TTC549 (cell line): ENCODE measurements around the gene SLC9A5.

Experiments used
- FAIRE-seq: peaks from 2 replicates; lab custom pipeline; 2012; peaks lifted over from hg19 to GRCh38; lab: Jason Lieb, UNC

Gene SLC9A5

DNA sequence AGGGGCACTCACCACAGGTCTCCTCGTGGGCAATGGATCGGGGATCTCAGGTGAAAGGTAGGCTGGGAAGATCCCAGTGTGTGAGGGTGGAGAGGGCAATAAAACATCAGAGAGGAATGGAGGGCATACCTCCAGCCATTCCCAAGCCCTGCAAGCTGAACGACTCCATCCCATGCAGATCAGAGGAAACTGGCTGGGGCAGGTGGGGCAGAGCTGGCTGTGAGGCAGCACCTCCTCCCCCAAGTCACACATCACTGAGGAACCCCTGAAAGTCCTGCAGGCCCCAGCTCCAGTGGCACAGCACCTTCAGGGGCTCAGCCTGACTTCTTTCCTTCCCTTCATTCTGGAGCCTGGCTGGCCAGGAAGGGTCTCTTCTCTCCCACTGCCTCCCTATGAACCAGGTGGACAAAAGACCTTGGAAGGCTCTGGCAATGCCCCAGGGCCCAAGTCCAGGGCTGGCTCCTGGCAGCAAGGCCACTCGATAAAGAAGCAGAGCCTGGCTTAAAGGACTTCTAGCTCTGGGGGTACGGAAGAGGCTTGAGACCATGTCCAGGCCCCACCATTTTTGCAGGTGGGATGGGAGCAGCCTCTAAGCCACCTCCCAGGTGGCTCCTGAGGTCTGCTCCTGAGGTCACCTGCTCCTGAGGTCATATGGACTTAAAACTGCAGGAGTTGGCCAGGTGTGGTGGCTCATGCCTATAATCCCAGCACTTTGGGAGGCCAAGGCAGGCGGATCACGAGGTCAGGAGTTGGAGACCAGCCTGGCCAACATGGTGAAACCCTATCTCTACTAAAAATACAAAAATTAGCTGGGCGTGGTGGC lies 35.4 kb upstream of the SLC9A5 start:
- no peak for FAIRE-seq

DNA sequence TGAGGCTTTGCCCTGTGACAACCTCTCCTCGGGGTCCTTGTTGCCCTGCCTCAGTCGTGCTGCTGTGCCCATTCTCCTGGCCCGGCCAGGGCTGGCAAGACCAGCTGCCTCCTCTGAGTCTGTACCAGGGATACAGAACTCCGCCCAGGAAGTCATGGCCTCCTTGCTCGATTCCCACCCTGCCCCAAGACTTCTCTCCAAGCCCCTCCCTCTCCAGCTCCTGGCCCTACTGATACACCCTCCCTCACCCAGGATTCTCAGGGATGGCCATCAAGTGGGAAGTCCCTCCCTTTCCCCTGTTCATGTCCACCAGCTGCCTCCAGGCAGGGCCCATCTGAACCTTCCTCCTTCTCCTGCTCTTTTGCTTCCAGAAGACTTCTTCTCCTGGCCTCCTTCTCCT lies 33.1 kb upstream of the SLC9A5 start:
- FAIRE-seq: no peak

DNA sequence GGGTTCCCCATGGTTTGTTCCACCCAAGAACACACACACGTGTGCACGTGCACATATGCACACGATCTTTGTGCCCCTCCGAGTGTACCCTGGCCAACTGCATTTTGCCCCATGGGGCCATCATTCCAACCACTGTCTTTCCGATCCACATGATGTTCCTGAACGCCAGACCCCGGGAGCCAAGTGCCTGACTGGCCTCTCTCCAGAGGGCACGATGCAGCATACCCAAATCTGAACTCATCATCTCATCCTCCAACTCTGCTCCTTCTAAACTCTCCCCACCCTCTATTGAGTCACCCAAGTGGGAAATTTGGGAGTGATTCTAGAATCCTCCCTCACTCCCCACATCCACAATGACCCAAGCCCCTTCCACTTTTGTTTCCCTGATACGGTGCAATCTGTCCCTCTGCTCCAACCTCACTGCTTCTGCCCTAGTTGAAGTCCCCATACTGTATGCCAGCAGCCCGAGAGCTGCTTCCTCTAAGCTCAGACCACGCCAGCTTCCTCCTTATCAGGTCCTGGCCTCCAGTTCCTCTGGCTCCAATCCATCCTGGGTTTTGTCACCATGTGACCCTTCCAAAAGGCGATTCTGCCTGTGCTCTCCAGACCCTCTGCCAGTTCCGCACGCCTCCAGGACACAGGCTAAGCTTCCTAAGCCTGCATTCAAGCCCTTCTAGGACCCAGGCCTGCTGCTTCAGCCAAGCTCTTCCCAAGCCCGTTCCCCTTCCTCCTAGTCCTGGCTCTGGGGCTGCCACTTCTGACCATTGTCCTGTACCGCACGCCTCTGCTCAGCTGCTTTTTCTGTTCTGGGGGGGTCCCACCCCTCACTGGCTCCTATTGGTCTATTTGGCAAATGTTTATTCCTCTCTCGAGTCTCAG lies 31.9 kb upstream of the SLC9A5 start:
- no peak for FAIRE-seq

DNA sequence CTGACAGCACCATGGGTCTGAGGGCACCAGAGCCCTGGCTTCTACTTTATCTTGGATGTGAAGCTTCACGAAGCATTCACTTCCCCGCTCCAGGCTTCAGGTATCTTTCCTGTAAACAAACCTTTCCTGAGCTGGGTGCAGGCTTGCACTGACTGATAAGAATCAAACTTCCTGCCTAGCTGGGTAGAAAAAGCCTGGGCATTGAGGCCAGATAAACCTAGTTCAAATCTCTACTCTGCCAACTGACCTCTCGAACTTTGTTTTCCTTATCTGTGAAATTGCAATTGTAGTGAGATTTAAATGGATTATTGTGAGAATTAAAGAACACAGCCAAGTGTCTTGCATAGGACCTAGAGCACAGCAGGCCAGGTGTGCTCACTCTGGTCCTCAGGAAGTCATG lies 24.8 kb upstream of the SLC9A5 start:
- no peak for FAIRE-seq

DNA sequence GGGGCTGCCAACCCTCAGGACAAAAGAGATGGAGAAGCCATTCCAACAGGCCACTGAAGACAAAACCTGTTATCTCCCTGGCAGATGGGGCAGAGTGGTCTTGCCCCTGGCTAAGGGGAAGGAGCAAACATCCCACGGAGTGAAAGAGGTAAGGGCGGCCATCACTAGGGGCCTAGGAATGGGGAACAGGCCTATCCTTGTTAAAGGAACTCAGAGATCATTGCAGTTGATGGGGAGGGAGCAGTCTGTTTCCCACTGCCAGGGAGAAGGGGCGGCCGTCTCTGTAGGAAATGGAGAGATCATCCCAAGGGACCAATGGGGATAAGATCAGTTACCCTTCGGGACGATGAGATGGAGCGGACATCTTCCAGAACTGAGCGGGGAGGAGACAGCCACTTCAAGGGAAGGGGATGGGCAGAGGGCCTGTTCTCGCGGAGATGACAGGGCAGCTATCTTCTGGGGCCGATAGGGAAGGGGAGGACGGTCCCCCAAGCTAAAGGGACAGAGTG lies 22.4 kb upstream of the SLC9A5 start:
- FAIRE-seq: no peak

DNA sequence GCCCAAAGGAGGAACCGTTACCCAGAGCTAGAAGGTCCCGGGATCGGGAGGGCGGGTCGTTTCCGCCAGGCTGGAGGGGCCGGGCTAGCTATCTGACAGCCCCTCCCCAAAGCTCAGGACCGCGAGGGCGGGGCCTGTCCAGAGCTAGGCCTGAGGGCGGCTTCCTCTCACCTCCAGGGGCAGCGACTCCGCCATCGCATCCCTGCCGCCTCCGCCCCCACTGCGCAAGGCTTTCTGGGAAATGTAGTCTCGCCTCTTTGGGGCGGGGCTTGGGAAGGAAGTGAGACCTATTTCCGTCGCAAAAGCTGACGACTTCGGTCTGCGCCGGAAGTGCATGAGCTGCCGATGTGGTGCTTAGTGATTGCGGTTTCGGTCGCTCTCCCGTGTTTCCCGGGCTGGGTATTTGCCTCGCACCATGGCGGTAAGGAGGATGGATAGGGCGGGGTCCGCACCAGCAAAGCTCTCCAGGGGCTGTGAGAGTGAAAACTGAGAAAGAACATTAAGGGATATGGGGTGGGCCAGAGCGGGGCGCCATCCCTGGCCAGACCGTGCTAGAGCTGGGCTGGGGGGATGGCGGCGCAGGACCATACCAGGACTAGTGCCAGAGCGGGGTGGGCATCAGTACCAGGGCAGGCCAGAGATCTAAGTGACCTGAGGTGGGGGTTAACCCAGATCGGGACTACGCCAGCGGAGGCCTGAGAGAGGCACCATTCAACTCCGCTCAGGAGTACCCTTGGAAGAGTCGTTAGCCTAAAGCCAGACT lies 21.8 kb upstream of the SLC9A5 start, which contains the start of gene TMEM208:
Gene TMEM208 (plus strand): TSS at position 327 of the 763 bp plus-strand sequence. CDS start 89 bp downstream, at position 416.
- peak; percentile 90 for FAIRE-seq

DNA sequence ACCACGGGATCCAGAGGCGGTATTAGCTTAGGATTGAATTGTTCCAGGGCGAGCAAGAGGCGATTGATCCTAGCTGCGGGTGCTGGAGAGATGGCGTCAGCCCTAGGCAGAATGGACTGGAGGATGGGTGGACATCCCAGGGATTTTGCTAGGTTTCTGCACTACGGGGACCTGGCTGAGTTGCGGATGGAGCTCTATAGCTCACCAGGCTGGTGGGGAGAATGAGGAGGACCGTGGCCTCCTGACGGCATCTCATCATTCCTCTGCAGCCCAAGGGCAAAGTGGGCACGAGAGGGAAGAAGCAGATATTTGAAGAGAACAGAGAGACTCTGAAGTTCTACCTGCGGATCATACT lies 21.2 kb upstream of the SLC9A5 start:
- no peak for FAIRE-seq

DNA sequence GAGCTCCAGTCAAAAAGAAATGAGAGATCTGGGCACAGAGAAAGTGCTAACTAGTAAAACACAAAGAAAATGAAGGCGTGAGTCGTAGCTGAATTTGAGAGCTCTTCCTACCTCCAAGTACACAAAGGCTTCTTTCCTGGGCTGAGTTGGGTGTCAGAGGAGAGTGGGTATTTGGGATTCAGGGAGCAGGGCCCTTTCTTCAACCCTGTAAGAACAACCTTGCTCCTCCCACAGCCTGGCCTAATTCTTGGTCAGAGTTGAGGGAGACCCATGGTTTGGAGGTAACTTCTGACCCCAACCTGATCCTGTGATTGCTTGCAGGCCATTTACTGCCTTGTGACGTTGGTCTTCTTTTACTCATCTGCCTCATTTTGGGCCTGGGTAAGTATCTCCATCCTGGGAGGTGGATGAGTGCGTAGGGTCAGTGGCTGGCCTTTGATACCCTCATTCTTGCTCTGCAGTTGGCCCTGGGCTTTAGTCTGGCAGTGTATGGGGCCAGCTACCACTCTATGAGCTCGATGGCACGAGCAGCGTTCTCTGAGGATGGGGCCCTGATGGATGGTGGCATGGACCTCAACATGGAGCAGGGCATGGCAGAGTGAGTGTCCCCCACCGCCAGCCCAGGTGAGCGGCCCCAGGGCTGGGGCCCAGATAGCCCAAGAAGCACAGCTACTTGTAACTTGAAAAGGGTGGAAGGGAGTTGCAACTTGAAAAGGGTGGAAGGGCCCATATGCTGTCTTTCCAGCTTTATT lies 20.6 kb upstream of the SLC9A5 start:
- FAIRE-seq: no peak

DNA sequence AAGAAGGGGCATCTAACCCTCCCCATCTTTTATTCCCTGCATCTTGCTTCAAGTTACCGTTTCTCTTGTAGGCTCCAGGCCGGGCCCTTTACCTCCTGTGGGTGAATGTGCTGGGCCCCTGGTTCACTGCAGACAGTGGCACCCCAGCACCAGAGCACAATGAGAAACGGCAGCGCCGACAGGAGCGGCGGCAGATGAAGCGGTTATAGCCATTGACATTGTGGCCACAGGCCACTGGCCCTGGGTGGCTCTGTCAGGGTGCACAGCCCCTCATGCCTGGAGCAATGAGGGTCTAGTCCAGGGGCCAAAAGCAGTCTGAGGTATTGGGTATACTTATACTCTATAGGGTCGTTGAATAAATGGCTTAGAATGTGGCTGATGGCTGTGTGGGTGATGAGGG lies 19.9 kb upstream of the SLC9A5 start:
- FAIRE-seq: no peak

DNA sequence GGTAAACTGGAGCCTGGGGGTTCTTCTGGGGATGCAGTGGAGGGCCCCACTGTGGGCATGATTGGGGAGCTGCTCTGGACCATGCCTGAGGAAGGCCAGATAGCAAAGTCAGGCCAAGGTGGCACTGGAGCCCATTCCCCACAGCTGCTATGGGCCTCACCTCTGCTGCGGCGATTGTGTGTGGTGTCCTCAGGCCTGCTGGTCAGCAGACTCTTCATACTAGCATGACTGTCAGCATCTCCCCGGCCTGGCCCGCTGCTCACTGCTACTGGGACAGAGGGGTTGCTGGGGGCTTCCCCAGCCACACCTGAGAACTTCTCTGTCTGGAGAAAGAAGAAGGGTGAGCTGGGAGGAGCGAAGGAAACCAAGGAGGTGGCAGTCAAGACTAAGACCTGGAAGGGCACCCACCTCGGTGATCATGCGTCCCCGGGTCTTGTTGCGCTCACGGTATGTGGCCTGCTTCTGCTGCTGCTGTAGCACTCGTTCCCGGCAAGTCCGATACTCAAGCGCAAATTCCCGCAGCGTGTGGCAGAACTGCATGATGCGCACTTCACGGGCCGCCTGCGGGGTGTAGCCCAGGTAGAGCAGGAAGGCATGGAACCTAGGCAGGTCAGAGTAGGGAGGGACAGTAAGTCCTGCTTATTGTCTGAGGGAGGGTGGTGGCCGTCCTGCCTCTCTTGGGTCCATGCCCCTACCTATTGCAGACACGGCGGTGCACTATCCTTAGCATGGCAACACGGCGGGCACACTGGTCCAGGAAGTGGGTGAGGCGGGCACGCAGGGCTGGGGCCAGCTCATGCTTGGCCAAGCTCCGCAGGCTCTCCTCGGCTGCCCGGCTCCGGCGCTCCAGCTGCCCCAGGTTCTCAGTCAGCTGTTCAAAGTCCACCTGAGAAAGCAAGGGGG lies 18.6 kb upstream of the SLC9A5 start:
- FAIRE-seq: no peak

DNA sequence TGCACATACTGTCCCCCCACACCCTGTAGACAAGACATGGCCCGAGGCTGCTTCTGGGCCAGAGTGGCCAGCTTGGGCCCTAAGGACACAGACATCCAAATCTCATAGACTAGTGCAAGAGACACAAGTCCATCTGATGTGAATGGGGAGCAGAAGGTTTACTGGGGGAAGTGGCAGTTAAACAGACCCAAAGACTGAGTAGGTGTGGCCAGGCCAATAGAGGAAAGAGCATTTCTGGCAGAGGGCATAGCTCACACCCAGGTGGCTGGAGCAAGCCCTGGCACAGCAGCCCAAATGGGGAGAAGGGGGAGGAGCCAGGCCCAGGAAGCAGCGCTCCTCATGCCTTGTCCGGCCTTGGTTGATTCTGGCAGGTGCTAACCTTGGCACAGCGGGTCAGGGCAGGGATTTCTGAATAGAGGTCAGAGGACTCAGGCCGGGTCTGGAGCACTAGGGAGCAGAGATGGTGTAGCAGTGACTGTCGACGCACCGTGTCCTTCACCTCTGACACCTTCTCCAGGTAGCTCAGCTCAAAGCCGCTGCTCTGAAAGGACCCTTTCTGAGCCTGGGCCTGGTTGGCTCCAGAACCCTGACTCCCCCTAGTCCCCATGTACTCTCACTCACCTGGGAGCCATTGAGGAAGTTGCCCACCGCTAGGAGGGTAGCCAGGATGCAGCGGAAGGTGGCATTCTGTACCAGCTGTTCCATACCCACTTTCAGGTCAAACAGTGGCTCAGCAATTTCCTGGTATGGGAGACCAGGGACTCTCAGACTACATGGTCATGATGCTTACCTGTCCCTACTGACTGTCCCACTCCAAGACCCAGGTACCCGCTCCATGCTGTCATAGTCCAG lies 17.7 kb upstream of the SLC9A5 start:
- no peak for FAIRE-seq

DNA sequence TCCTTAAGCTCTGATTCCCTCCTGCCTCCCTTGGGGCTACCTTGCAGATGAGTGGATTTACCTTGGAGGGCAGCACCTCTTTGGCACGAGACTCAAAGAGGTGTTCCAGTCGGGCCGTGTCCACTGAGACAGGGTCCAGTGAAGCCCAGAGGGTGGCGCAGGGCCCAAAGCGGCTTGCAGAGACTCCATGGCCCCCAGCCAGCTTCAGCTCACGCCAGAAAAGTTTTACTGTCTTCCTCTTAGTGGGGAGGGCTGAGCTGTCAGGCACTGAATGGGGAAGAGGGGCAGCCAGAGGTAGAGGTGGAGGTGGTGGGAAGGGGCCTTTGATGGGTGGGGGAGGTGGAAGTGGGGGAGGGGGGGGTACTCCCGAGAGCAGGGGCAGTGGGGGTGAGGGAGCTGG lies 15.2 kb upstream of the SLC9A5 start:
- no peak for FAIRE-seq

DNA sequence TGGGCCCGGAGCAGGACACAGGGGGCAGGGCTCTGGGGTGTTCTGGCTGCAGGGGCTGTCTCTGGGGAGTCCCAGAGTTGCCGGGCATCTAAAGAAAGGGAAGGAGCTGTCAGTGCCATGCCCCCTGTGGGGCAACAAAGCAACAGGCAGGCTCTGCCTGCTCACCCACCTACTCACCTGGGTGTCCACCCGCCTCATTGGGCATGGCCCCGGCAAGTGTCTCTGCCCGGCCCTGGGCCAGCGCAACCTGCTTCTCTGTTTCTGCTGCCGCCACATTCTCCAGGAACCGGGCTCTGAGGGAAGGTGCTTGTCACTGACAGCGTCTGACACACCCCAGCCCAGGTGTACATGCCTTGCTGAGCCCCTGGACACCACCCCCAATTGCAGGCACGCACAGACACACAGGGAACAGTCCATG lies 14.6 kb upstream of the SLC9A5 start:
- FAIRE-seq: no peak

DNA sequence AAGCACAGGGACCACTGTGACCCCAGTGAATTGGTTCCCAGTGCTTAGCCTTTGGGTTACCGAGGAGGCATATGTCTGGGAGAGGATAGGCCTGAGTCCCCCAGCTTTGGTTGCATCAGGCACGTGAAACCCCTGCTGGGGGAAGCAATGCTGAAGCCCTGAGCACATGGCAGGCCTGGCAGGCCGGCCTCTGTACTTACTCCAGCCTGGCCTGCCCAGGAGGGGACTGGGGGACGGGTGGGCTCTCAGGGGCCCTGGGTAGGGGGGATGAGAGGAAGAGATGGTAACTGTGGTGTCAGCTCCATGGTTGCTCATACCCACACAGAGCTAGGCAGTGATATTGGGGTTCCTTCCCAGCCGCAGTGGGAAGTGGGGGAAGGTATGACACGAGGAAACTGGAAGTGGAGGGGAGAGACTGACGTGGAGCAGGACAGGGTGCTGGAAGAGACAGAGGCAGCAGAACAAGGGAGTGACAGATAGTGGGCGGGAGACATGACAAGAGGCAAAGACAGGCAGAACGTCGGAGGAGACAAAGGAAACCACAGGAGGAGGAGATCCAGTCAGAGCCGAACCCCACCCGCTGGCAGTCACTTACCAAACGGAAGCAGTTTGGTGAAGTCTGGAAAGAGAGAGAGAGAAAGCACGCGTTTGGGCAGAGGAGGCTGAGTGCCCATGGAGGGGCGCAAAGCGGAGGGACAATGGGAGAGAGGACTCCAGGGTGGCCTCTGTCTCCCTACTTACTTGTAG lies 12.8 kb upstream of the SLC9A5 start:
- FAIRE-seq: no peak

DNA sequence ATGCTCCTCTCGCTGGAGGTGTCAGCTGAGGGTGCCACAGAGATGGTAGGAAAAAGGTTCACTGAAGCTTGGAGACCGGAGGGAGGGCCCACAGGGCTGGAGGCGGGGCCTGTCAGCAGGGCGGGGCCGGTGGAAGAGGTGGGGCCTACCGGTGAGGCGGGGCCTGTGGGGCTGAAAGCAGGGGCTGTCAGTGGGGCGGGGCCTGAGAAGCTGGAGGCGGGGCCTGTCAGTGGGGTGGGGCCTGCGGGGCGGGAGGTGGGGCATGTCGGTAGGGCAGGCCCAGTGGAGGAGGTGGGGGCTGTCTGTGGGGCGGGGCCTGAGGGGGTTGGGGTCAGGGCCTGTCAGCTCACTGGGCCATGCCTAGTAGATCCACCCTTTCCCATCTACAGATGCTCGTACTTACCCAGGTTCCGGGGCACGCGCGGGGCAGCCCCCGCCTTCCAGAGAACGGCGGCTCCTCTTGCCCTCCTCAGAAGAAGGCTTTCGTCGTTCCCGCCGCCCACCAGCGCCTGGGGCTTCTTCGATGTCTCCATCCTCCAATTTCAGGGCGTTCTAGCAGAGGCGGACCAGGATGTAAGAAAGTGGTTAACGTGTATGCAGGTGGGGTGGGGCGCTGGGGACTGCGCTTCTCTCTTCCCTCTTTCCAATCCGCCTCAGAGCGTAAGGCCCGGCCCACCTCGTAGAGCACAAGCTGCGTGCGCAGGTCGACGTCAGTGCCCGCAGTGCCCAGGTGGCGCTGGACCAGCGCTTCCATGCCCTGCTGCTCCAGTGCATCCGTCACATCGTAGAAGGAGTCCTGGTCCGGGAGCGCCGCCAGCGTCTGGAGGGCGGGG lies 12.0 kb upstream of the SLC9A5 start:
- no peak for FAIRE-seq

DNA sequence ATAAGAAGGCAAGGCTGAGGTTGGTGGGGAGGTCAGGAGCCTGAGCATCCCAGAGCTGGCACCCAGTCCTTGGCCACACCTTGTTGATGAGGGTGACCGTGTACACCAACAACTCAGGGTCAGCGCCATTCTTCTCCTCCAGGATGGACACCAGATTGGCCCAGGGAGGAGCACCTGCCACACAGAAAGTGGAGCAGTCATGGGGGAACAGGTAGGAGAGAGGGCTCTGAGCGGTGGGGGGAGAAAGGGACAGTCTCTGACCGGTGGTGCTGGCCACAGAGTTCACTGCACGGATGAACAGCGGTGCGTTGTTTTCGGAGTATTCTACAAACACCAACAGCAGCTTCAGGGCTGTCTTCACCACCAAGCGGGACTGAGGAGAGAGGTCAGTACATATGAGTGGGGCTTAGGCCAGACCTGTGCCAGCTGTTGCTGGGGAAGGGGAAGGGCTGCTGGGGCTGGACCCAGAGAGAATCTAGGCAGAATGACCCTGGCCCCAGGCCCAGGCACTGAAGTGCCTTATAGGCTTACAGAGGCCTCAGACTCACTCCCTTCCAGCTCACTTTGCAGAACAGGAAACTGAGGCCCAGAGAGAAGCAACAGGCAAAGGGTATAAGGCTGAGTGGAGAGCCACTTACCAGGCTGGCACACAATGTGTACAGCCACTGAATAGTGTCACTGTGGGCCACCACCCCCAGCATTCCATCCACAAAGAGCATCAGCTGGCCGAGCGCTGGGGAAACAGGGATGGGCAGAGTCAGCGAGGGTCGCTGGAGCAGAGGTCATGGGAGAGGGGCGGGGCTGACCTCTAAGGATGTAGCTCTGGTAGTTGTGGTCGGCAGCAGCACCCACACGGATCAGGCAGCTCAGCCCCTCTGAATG lies 11.1 kb upstream of the SLC9A5 start:
- FAIRE-seq: no peak

DNA sequence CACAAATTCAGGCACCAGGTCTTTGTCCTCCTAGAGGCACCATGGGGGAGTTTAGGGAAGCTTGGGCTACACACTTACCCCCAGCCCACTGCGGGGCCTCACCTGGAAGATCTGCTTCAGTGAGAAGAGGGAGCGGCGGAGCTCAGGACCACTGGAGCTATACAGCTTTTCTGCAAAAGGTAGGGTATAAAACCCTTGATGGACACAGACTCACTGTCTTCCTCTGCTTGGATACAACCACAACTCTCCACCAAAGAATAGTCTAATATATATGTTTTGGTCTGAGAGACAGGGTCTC lies 10.6 kb upstream of the SLC9A5 start:
- no peak for FAIRE-seq
